KMS-11 (cell line): ENCODE measurements around the gene RPS14.
A peak's percentile ranks its signal among the peaks of the same experiment; 100 is the strongest.

Experiments used
- H2AFZ ChIP-seq: fragments of 200-600 bp; sonication (generic); 2 replicates; pipeline ENCODE4 v1.6.1; 2016; ENCODE audit warnings: antibody characterized with exemption, mixed run types, low read depth
- H3K27ac ChIP-seq: fragments of 200-600 bp; sonication (generic); 2 replicates; pipeline ENCODE4 v1.6.1; 2016; ENCODE audit warnings: mild to moderate bottlenecking, mixed run types
- H3K27me3 ChIP-seq: fragments of 200-600 bp; sonication (generic); 2 replicates; pipeline ENCODE4 v1.6.1; 2017; ENCODE audit warnings: mild to moderate bottlenecking, low read depth, mixed run types, moderate library complexity; ENCODE audit not compliant: insufficient read depth
- H3K36me3 ChIP-seq: fragments of 200-600 bp; sonication (generic); 2 replicates; pipeline ENCODE4 v1.6.1; 2017; ENCODE audit warnings: mild to moderate bottlenecking, mixed run types; ENCODE audit not compliant: insufficient read depth
- H3K4me1 ChIP-seq: fragments of 200-600 bp; sonication (generic); 2 replicates; pipeline ENCODE4 v1.6.1; 2016; ENCODE audit warnings: mild to moderate bottlenecking, low read depth, mixed run types; ENCODE audit not compliant: poor library complexity, severe bottlenecking
- H3K4me2 ChIP-seq: fragments of 200-600 bp; sonication (generic); 2 replicates; pipeline ENCODE4 v1.7.0; 2016; ENCODE audit warnings: mild to moderate bottlenecking, mixed run types
- H3K4me3 ChIP-seq: fragments of 200-600 bp; sonication (generic); IDR thresholded peaks from 2 replicates; pipeline ENCODE4 v1.6.1; 2017; ENCODE audit warnings: low read depth, low read length, mixed read lengths; ENCODE audit not compliant: insufficient read depth
- H3K79me2 ChIP-seq: fragments of 200-600 bp; sonication (generic); 2 replicates; pipeline ENCODE4 v1.6.1; 2016; ENCODE audit warnings: low read depth, mixed run types; ENCODE audit not compliant: insufficient read depth
- H3K9ac ChIP-seq: fragments of 200-600 bp; sonication (generic); 2 replicates; pipeline ENCODE4 v1.6.1; 2016; ENCODE audit warnings: mild to moderate bottlenecking, mixed run types
- H4K20me1 ChIP-seq: fragments of 200-600 bp; sonication (generic); 2 replicates; pipeline ENCODE4 v1.6.1; 2016; ENCODE audit warnings: mild to moderate bottlenecking, mixed run types; ENCODE audit not compliant: insufficient read depth
- CTCF ChIP-seq: fragments of 200-600 bp; sonication (generic); conservative IDR thresholded peaks from 2 replicates; pipeline ENCODE4 v1.6.1; 2017; ENCODE audit warnings: low read depth, mild to moderate bottlenecking, antibody characterized with exemption, low read length, moderate library complexity, mixed read lengths

The RPS14 gene

GRCh38 chr5:150394912-150395687 is 54.4 kb downstream of the RPS14 start:
- Histone ChIP-seq H3K4me1 (peaks cover 20% of the 10 kb centered on the region), H4K20me1 (no peaks in the 10 kb centered on the region), H3K27ac (peak overlapping the region; percentile 71; the same call in 1 of the 2 replicates), H3K4me3 (no peak overlapping the region), H3K9ac (no peak overlapping the region), H3K4me2 (no peak overlapping the region), H3K27me3 (no peaks in the 10 kb centered on the region), H2AFZ (no peak overlapping the region), H3K79me2 (no peaks in the 10 kb centered on the region), H3K36me3 (no peaks in the 10 kb centered on the region)
- TF ChIP-seq CTCF = no peak

- Histone ChIP-seq H4K20me1 (no peaks in the 10 kb centered on the region), H3K4me3 (no peak overlapping the region), H3K9ac (no peak overlapping the region), H3K36me3 (no peaks in the 10 kb centered on the region), H3K4me2 (peak overlapping the region; percentile 29; the same call in 1 of the 2 replicates), H3K27me3 (no peaks in the 10 kb centered on the region), H3K79me2 (no peaks in the 10 kb centered on the region), H3K27ac (peak overlapping the region; percentile 71), H2AFZ (no peak overlapping the region), H3K4me1 (peaks cover 20% of the 10 kb centered on the region)
- TF ChIP-seq CTCF = no peak
These were observed 55.4 kb downstream of the RPS14 start for GRCh38 chr5:150394131-150394530.

GRCh38 chr5:150393096-150393645 is 56.4 kb downstream of the RPS14 start:
- no peaks in the 10 kb centered on the region for H3K36me3 ChIP-seq
- no peak for TF ChIP-seq CTCF
- no peak overlapping the region for H3K4me2 ChIP-seq
- no peaks in the 10 kb centered on the region for H3K27me3 ChIP-seq
- H3K9ac ChIP-seq = no peak overlapping the region
- no peak overlapping the region for H3K4me3 ChIP-seq
- H2AFZ ChIP-seq = no peak overlapping the region
- no peaks in the 10 kb centered on the region for H4K20me1 ChIP-seq
- H3K4me1 ChIP-seq = peaks cover 20% of the 10 kb centered on the region
- no peaks in the 10 kb centered on the region for H3K79me2 ChIP-seq
- peak overlapping the region; percentile 71; the same call in 1 of the 2 replicates for H3K27ac ChIP-seq

GRCh38 chr5:150392680-150393079 is 56.9 kb downstream of the RPS14 start:
- H3K36me3 ChIP-seq = no peaks in the 10 kb centered on the region
- peaks cover 20% of the 10 kb centered on the region for H3K4me1 ChIP-seq
- no peak overlapping the region for H2AFZ ChIP-seq
- no peaks in the 10 kb centered on the region for H3K79me2 ChIP-seq
- no peak overlapping the region for H3K27ac ChIP-seq
- TF ChIP-seq CTCF = no peak
- no peaks in the 10 kb centered on the region for H4K20me1 ChIP-seq
- no peaks in the 10 kb centered on the region for H3K27me3 ChIP-seq
- no peak overlapping the region for H3K4me3 ChIP-seq
- H3K4me2 ChIP-seq = no peak overlapping the region
- no peak overlapping the region for H3K9ac ChIP-seq
